GM18502 (cell line): ENCODE measurements around the gene KLHL25.

Experiments
- ATAC-seq: cut with Tn5 transposase; IDR thresholded peaks from one replicate; pipeline ENCODE4 v1.9.1; 2021; ENCODE audit warnings: mild to moderate bottlenecking; ENCODE audit not compliant: unreplicated experiment, poor library complexity

The KLHL25 gene

DNA sequence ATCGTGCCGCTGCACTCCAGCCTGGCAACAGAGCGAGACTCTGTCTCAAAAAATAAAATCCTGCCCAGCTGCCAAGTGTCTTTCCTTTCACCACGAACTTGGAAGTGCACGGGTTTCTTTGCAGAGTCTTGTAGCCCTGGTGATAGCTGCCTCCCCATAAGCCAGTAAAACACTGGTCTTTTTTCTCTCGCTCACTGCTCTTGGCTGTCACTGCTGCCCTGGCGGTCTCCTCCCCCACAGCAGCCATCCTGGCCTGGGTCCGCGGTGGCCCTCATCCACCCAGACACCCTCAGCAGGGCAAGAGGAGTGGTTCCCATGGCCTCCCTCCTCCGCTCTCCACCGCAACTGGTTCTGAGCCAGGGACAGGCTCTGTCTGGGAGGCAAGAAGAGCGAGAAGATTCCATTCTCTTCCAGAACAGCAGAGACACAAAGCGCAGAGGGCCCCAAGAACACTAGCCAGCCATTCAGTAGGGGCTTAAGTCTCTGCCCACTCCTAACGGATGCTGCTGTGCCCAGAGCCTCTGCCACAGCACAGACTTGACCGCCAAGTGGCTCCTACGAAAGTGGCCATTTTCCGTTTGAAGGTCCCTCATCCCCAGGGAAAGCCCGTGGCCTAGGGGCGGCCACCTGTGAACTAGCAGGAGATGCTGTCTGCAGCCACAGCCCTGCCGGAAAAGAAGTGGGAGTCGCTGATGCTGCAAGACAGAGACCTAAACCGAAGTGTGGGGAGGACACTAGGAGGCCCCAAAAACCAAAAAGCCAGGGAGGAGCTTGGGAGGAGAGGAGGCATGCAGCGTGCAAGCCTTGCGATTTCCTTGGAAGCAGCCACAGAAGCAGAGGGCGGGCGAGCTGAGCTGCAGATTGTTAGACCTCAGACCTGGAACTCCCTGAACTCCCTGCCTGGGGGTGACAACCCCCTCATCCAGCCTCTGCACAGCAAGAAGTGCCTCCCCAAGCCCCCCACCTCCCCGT is 44.1 kb downstream of the KLHL25 start:
- ATAC-seq: no peak

DNA sequence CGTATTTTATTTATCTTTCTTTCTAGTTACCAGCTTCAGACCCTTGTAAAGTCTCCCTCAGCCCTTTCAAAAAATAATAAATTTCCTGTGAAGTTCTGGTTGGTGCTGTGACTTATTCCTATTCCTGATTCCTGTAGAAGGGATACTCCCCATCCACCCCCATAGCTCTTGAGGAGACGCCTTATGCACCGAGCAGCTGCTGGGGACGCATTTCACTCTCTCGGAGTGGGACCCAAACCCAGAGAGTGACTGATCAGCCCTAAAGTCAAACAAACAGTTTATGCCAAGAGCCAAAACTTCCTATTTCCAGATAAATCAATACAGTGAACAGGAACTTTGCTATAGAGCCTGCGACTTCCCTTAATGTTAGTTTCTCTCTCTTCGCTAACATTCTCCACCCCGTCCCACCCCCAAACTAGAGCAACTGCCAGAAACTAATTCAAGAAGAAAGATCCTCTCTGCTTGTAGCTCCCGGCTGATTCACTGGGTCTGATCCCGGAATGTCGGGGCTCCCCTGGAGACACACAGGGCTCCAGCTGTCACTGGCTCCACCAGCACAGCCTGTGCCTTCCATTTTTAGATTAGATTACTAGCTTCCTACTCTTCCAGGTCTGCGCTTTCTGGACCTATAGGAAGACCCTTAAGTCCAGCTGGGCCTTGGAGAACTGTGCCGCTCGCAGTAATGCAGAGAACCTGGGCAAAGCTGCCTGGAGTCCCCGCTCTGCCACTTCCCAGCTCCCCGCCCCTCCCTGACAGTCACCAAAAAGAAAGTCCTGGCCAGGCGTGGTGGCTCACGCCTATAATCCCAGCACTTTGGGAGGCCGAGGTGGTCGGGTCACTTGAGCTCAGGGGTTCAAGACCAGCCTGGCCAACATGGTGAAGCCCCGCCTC is 45.2 kb downstream of the KLHL25 start:
- ATAC-seq: no peak

DNA sequence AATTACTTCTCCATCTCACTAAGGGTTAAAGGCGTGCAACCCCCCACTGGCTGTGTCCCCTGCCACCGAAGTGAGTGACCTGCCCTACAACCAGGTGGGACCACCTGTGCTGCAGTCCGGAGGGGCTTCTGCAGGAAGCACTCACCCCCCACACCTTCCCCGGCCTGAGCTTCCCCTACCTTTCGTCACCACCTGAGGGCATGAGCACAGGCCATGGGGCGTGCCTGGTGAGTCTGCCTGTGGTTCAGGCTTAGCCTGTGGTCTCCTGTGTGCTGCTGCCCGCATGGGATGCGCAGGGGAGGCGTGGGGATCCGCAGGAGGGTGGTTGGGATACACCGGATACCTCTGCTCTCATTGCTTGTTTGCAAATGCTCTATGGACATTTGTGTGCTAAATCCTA is 46.0 kb downstream of the KLHL25 start:
- no peak for ATAC-seq

DNA sequence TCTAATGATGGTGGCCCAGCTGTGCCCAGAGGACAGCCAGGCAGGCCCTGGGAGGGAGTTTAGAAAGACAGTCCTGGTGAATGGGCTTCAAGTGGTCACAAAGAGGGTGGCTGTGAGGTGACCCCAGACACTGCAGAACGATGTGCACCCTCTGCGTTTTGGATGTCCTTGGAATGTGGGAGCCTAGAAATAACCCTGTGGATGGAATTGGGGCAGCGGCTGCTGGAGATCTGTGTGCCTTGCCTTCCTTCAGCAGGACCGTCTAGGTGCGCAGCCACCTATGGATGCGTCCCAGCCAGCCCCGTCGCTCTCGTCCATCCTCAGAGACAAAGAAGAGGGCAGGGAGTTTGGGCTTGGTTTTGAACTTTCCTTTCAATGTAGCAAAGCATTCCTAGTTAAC is 46.5 kb downstream of the KLHL25 start:
- no peak for ATAC-seq

DNA sequence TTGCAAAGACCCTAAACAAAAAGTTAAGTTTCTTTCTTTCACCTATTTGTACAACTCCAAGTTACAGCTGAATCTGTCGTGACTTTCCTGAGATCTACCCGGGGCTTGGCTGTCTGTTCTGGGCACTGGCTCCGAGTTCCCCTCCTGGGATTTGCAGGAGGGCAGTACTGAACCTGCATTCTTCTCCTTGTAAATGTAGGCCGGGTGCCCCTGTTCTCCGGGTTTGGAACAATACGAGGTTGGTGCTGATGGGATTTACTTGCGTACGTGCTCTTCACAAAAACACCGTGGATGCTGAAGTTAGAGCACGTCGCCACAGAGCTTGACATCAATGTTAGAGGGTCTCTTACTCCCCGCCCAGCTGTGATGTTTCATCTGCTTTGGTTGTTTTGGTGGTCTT is 48.1 kb downstream of the KLHL25 start:
- no peak for ATAC-seq

DNA sequence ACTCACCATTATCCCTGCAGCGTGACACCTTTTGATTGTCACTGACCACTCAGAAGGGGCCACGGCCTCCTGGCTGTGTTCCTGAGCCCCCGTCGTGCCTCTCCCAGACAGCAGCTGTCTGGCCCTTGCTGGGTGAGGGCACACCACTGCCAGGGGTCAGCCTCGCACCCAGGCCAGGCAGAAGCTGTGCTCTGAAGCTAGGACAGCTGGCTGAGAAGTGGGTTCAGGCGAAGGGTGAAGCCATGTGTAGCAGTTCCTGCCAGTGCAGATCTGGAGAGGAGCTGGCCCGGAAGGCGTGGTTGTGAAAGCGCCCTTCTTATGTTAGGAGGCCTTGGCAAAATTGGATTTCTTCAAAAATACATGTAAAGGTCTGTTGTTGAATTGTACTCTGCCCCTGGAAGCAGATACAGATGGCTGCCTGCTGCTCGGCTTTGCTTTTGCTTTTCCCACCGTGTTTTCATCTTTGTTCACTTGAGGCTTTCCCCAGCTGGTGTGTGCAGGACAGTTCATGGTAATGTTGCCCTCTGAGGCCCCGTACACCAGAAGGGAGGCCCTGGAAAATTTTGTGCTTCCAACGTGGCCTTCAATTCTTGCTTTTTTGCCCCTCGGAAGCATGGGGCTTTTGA is 49.1 kb downstream of the KLHL25 start:
- ATAC-seq: no peak

DNA sequence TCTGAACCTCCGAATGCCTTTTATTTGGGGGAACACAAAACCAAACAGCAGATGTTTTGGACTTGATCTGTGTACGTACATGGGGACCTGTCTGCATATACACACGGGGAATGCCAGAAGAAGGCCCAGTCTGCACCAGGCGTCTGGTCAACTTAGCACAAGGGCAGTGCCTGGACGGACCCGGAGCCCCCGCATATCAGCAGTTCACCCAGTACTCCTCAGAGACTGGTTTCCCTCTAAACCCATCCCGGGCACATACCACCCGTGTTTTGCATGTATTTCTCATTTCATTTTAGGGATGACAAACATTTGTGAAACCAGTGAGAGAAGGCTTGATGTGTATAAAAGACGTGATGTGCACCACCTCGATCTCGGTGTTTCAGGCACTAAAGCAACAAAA is 49.7 kb downstream of the KLHL25 start:
- no peak for ATAC-seq

DNA sequence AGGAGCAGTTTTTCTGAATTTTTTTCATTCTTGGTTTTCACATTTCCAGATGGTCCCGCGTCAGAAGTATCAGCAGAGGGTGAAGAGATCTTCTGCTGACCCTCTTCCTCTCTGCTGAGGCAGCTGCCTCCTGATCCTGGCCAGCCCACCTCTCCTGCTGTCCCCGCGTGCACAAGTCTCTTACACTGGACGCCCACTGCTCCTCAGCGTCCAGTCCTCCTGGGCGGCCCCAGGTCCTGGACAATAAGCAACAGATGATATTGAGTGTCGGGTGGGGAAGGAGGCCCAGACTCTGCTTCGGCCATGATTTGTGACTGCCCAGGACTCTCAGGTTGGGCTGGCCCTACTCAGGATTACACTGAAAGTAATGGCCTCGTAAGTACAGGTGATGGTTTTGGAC is 50.1 kb downstream of the KLHL25 start:
- ATAC-seq: no peak

DNA sequence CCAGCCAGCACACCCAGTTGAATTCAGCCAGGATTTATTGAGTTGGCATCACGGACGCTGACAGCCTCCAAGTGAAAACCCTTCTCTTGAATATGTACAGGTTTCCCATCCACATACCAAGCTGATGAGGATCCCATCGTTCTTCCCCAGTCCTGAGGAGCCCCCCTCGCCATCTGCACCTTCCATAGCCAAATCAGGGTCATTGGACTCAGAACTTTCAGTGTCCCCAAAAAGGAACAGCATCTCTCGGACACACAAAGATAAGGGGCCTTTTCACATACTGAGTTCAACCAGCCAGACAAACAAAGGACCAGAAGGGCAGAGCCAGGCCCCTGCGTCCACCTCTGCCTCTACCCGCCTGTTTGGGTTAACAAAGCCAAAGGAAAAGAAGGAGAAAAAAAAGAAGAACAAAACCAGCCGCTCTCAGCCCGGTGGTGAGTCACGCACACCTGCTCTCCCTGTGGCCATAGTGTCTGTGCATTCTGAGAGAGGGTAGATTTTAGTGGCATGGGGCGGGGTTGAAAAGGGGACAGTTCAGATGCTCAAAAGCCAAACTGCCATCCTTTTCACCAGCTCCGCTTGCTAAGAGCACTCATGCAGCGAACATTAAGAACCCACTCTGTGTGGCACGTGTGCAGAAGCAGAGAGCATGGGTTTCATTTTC is 51.2 kb downstream of the KLHL25 start:
- ATAC-seq: no peak

DNA sequence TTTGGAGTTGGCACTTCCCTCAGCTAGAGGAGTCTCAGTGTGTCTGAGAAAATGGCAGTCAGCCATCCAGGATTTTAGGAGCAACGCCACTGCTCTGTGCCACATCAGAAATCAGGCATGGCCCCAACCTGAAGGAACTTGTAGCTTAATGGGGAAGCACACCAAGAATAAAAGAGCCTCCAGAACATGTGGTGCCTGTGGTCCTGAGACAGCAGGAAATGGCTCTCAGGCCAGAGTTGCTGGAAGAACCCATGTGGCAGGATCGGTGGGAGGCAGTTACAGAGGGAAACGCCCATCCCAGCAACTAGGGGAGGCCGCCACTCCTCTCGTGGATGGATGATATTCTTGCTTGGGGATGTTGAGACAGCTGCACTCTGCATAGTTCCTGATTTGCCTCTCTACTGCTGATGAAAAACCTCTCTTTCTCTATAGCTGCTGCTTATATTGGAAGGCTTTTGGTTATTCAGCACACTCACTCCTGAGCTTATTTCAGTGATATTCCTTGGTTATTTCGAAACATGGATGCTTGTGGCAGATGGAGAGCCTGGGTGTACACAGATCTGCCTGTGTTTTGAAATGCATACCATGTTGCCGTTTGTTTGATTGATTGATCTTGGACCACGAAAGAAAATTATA is 52.4 kb downstream of the KLHL25 start:
- ATAC-seq: no peak

DNA sequence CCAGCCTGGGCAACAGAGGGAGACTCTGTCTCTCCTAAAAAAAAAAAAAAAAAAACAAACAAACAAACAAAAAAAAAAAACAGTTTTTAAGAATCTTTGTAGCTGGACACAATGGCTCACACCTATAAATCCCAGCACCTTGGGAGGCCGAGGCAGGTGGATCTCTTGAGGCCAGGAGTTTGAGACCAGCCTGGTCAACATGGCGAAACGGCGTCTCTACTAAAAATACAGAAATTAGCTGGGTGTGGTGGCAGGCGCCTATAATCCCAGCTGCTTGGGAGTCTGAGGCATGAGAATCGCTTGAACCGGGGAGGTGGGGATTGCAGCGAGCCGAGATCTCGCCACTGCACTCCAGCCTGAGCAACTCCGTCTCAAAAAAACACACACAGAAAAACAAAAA is 53.1 kb downstream of the KLHL25 start:
- no peak for ATAC-seq

DNA sequence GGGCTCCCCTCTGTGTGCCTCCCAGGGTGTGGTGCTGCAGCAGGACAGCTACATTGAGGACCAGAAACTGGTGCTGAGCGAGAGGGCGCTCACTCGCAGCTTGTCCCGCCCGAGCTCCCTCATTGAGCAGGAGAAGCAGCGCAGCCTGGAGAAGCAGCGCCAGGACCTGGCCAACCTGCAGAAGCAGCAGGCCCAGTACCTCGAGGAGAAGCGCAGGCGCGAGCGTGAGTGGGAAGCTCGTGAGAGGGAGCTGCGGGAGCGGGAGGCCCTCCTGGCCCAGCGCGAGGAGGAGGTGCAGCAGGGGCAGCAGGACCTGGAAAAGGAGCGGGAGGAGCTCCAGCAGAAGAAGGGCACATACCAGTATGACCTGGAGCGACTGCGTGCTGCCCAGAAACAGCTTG is 53.7 kb downstream of the KLHL25 start:
- ATAC-seq: no peak

DNA sequence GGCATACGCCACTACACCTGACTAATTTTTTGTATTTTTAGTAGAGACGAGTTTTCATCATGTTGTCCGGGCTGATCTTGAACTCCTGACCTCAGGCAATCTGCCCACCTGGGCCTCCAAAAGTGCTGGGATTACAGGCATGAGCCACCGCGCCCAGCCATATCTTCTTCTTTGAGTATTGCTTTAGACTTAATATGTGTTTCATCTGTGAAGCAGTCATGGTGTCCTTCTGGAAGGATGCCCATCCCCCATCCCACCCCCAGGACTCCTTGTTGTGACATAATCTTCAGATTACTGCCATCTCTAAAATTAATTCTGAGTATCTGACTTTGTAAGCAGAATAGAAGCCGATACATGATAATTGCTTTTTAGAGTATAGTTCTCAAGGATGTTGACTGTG is 57.7 kb downstream of the KLHL25 start:
- ATAC-seq: no peak

DNA sequence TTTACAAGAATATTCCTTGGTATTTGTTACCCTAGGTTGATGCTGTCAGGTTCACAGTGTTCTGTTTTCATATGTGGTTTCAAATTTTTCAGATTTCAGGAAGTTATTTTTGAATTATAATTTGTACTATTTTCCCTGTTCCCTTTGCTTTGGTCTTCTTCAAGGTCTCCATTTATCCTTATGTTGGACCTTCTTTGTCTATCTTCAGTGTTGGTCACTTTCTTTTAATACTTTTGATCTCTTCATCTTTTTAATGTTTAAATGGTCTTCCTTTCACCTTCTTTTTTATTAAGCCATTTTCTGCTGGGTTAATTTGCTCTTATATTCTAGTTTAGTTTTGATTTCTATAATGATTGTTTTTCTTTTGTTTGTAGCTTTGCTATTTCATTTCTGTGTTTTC is 61.3 kb downstream of the KLHL25 start:
- no peak for ATAC-seq

DNA sequence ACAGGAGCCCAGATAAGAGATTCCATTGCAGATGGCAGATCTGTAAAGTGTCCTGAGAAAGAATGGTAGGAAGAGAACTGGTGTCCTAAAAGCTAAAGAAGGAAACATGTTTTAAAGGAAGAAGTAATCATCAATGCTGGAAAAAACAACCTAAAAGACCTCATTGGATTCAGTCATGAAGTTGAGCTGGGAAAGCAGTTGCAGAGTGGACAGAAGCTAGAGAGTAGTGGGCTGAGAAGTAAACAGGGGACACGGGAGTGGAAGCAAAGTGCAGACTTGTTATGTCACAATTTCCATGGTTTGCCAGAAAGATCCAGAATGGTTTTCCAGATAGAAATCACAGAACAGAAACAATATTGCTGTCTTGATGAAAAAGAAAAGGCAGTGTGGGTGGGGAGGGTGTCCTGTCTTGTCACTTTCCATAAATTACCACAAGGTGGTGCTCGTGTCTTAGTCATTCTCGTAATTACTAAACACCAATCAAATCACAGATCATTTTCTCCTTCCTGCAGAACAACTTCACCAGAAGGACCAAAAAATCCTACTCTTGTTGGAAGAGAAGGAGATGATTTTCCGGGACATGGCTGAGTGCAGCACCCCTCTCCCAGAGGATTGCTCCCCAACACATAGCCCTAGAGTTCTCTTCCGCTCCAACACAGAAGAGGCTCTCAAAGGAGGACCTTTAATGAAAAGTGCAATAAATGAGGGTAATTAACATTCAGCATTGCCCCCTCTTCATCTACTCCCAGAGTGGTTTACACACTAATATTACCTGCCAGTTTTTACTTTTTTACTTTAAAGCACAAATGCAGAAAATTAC is 64.5 kb downstream of the KLHL25 start:
- ATAC-seq: peak; percentile 88

DNA sequence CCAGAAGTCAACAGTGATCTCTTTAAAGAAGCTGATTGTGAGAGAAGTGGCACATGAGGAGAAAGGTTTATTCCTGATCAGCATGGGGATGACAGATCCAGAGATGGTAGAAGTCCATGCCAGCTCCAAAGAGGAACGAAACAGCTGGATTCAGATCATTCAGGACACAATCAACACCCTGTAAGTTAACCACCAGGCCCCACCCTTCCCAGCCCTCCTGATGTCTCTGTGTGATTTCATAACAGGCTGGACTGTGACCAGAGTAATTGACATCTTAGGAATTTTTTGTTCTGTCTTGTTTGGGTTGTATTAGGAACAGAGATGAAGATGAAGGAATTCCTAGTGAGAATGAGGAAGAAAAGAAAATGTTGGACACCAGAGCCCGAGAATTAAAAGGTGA is 67.7 kb downstream of the KLHL25 start:
- ATAC-seq: no peak

DNA sequence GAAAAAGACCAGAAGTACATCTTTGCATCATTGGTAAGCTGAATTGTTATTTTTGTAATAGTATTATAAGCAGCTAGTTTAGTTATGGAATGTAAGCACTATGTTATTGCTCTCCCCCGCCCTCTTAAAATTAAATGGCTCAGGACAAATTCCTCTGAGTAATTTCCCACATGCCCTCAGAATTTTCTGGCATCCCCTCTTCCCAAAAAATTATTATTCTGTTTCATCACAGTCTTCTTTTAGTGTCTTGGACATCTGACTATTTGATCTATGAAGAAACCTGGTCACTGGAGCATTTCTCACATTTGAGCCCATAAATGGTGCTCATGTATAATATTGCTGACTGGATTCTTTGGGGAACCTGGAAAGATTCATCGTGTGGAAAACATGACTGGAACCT is 68.3 kb downstream of the KLHL25 start:
- no peak for ATAC-seq

DNA sequence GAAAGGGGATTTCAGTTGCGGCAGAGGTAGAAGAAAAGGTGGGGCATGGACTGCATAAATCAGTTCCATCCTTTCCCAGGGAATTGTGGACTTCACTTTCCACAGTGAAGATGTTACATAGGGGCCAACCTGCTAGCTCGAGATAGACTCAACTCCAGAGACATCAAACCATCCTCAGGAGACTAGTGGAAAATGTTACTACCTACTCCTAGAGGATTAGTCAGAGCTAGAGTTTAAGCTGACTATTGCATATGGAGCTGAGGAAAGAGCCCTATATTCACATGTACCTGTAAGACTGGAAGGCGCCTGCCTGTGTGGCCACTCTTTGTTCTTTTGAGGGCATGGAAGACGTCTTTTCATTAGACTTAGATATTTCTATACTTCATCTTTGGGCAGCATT is 69.2 kb downstream of the KLHL25 start:
- ATAC-seq: no peak

DNA sequence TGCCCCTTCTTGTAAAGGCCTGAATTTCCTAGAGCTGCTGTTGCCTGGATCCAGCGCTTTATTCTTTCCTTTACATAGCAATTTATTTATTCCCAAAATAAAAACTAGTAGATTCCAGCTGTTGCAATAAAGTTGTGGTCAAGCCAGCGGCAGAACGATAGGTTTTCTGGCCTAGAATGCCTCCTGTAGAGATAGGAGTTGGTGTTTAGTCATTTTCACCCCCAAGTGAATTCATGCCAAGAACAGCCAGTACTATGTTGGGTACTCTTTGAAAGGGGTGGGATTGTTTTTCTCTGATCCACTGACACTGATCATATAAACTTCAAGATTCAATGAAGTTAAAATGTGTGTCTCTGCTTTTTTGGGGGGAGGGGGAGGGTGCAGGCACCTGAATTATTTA is 69.7 kb downstream of the KLHL25 start:
- no peak for ATAC-seq
